Measurements from ENCODE around the gene USP11.

The USP11 gene

GRCh38 chrX:47206316-47206715 lies 26.5 kb upstream of the USP11 start:
- Histone ChIP-seq H3K9ac (ENCODE audit: low read depth, low read length) (no peak overlapping the region), H3K27me3 (ENCODE audit: control insufficient read depth, insufficient read depth, low read length) (no peaks in the 10 kb centered on the region), H3K9me3 (ENCODE audit: control insufficient read depth, insufficient read depth, low read length) (no peaks in the 10 kb centered on the region), H3K4me1 (ENCODE audit: control insufficient read depth, insufficient read depth, low read length) (no peaks in the 10 kb centered on the region), H3K36me3 (ENCODE audit: control insufficient read depth, insufficient read depth, low read length) (peaks cover 91% of the 10 kb centered on the region), H3K4me3 (ENCODE audit: low read depth, low read length) (no peak overlapping the region)

GRCh38 chrX:47208108-47208507 lies 24.7 kb upstream of the USP11 start:
- Histone ChIP-seq H3K36me3 (ENCODE audit: control insufficient read depth, insufficient read depth, low read length) (peaks cover 91% of the 10 kb centered on the region), H3K4me3 (ENCODE audit: low read depth, low read length) (no peak overlapping the region), H3K9ac (ENCODE audit: low read depth, low read length) (no peak overlapping the region), H3K4me1 (ENCODE audit: control insufficient read depth, insufficient read depth, low read length) (no peaks in the 10 kb centered on the region), H3K27me3 (ENCODE audit: control insufficient read depth, insufficient read depth, low read length) (no peaks in the 10 kb centered on the region), H3K9me3 (ENCODE audit: control insufficient read depth, insufficient read depth, low read length) (no peaks in the 10 kb centered on the region)

- H3K9me3 ChIP-seq (ENCODE audit: control insufficient read depth, insufficient read depth, low read length): no peaks in the 10 kb centered on the region
- no peaks in the 10 kb centered on the region for H3K27me3 ChIP-seq (ENCODE audit: control insufficient read depth, insufficient read depth, low read length)
- no peak overlapping the region for H3K9ac ChIP-seq (ENCODE audit: low read depth, low read length)
- no peaks in the 10 kb centered on the region for H3K4me1 ChIP-seq (ENCODE audit: control insufficient read depth, insufficient read depth, low read length)
- no peak overlapping the region for H3K4me3 ChIP-seq (ENCODE audit: low read depth, low read length)
- H3K36me3 ChIP-seq (ENCODE audit: control insufficient read depth, insufficient read depth, low read length): peaks cover 92% of the 10 kb centered on the region
These were observed 23.1 kb upstream of the USP11 start for GRCh38 chrX:47209508-47210238.

GRCh38 chrX:47210661-47211425 lies 22.0 kb upstream of the USP11 start:
- no peaks in the 10 kb centered on the region for H3K9me3 ChIP-seq (ENCODE audit: control insufficient read depth, insufficient read depth, low read length)
- no peaks in the 10 kb centered on the region for H3K4me1 ChIP-seq (ENCODE audit: control insufficient read depth, insufficient read depth, low read length)
- peaks cover 94% of the 10 kb centered on the region for H3K36me3 ChIP-seq (ENCODE audit: control insufficient read depth, insufficient read depth, low read length)
- no peak overlapping the region for H3K4me3 ChIP-seq (ENCODE audit: low read depth, low read length)
- no peak overlapping the region for H3K9ac ChIP-seq (ENCODE audit: low read depth, low read length)
- H3K27me3 ChIP-seq (ENCODE audit: control insufficient read depth, insufficient read depth, low read length): no peaks in the 10 kb centered on the region

GRCh38 chrX:47212381-47213293 lies 20.2 kb upstream of the USP11 start:
- Histone ChIP-seq H3K9ac (ENCODE audit: low read depth, low read length) (no peak overlapping the region), H3K4me3 (ENCODE audit: low read depth, low read length) (no peak overlapping the region), H3K9me3 (ENCODE audit: control insufficient read depth, insufficient read depth, low read length) (no peaks in the 10 kb centered on the region), H3K27me3 (ENCODE audit: control insufficient read depth, insufficient read depth, low read length) (no peaks in the 10 kb centered on the region), H3K36me3 (ENCODE audit: control insufficient read depth, insufficient read depth, low read length) (peaks cover 79% of the 10 kb centered on the region), H3K4me1 (ENCODE audit: control insufficient read depth, insufficient read depth, low read length) (peaks cover 5% of the 10 kb centered on the region)

- H3K4me1 ChIP-seq (ENCODE audit: control insufficient read depth, insufficient read depth, low read length): peaks cover 5% of the 10 kb centered on the region
- peaks cover 68% of the 10 kb centered on the region for H3K36me3 ChIP-seq (ENCODE audit: control insufficient read depth, insufficient read depth, low read length)
- no peaks in the 10 kb centered on the region for H3K9me3 ChIP-seq (ENCODE audit: control insufficient read depth, insufficient read depth, low read length)
- no peak overlapping the region for H3K4me3 ChIP-seq (ENCODE audit: low read depth, low read length)
- H3K9ac ChIP-seq (ENCODE audit: low read depth, low read length): no peak overlapping the region
- no peaks in the 10 kb centered on the region for H3K27me3 ChIP-seq (ENCODE audit: control insufficient read depth, insufficient read depth, low read length)
These were observed 18.3 kb upstream of the USP11 start for GRCh38 chrX:47214435-47215077.

- Histone ChIP-seq H3K9me3 (ENCODE audit: control insufficient read depth, insufficient read depth, low read length) (no peaks in the 10 kb centered on the region), H3K4me1 (ENCODE audit: control insufficient read depth, insufficient read depth, low read length) (peaks cover 11% of the 10 kb centered on the region), H3K9ac (ENCODE audit: low read depth, low read length) (no peak overlapping the region), H3K4me3 (ENCODE audit: low read depth, low read length) (no peak overlapping the region), H3K27me3 (ENCODE audit: control insufficient read depth, insufficient read depth, low read length) (no peaks in the 10 kb centered on the region), H3K36me3 (ENCODE audit: control insufficient read depth, insufficient read depth, low read length) (peaks cover 62% of the 10 kb centered on the region)
These were observed 17.4 kb upstream of the USP11 start for GRCh38 chrX:47215291-47215900.

- no peak overlapping the region for H3K9ac ChIP-seq (ENCODE audit: low read depth, low read length)
- peaks cover 17% of the 10 kb centered on the region for H3K4me1 ChIP-seq (ENCODE audit: control insufficient read depth, insufficient read depth, low read length)
- peaks cover 55% of the 10 kb centered on the region for H3K36me3 ChIP-seq (ENCODE audit: control insufficient read depth, insufficient read depth, low read length)
- H3K4me3 ChIP-seq (ENCODE audit: low read depth, low read length): no peak overlapping the region
- no peaks in the 10 kb centered on the region for H3K9me3 ChIP-seq (ENCODE audit: control insufficient read depth, insufficient read depth, low read length)
- H3K27me3 ChIP-seq (ENCODE audit: control insufficient read depth, insufficient read depth, low read length): no peaks in the 10 kb centered on the region
These were observed 16.4 kb upstream of the USP11 start for GRCh38 chrX:47216393-47216925.

- Histone ChIP-seq H3K27me3 (ENCODE audit: control insufficient read depth, insufficient read depth, low read length) (no peaks in the 10 kb centered on the region), H3K9ac (ENCODE audit: low read depth, low read length) (peak overlapping the region; percentile 8), H3K36me3 (ENCODE audit: control insufficient read depth, insufficient read depth, low read length) (peaks cover 50% of the 10 kb centered on the region), H3K4me1 (ENCODE audit: control insufficient read depth, insufficient read depth, low read length) (peaks cover 17% of the 10 kb centered on the region), H3K4me3 (ENCODE audit: low read depth, low read length) (peak overlapping the region; percentile 51), H3K9me3 (ENCODE audit: control insufficient read depth, insufficient read depth, low read length) (no peaks in the 10 kb centered on the region)
These were observed 15.5 kb upstream of the USP11 start for GRCh38 chrX:47217121-47217851.

- Histone ChIP-seq H3K36me3 (ENCODE audit: control insufficient read depth, insufficient read depth, low read length) (peaks cover 44% of the 10 kb centered on the region), H3K9ac (ENCODE audit: low read depth, low read length) (peak overlapping the region; percentile 100), H3K4me1 (ENCODE audit: control insufficient read depth, insufficient read depth, low read length) (peaks cover 17% of the 10 kb centered on the region), H3K4me3 (ENCODE audit: low read depth, low read length) (peak overlapping the region; percentile 100), H3K27me3 (ENCODE audit: control insufficient read depth, insufficient read depth, low read length) (no peaks in the 10 kb centered on the region), H3K9me3 (ENCODE audit: control insufficient read depth, insufficient read depth, low read length) (no peaks in the 10 kb centered on the region)
These were observed 14.9 kb upstream of the USP11 start for GRCh38 chrX:47217852-47218279.
